Esophagus squamous epithelium (tissue), 4 donors: ENCODE data around the gene SYNGR2.

Source experiments
- CTCF ChIP-seq, 6 experiments: fragments of 450-650 bp in 4 of 6; fragments of 200-600 bp in 2 of 6; sonication (generic) in 2 of 6; IDR thresholded peaks; one replicate each; pipeline ENCODE4 v1.5.1; 2016 to 2019; ENCODE audit warnings: antibody characterized with exemption in 6 of 6, mild to moderate bottlenecking in 4 of 6, moderate library complexity in 4 of 6
- POLR2A ChIP-seq, 4 donors: fragments of 450-650 bp; IDR thresholded peaks; one replicate each; pipeline ENCODE4 v1.6.1; 2017; ENCODE audit warnings: antibody characterized with exemption in 4 of 4, mild to moderate bottlenecking in 4 of 4, moderate library complexity in 3 of 4

GRCh38 chr17:78174346-78174869 lies 6.0 kb downstream of the SYNGR2 start:
- TF ChIP-seq CTCF (IDR thresholded peaks at IDR 0.05): peak in 5 of 6 experiments; percentile 44 to 75 (median 63)
- TF ChIP-seq POLR2A (IDR thresholded peaks at IDR 0.05): peak in 2 of 4 donors; percentile 13 to 41
